Ectodermal cell (in vitro differentiated cells): ENCODE measurements around the gene MGARP.
"Not testable (repeated sequence)": the region's sequence is repeated elsewhere in the genome, so short reads cannot be mapped to it uniquely, and the experiment has no call there.

Experiments
- H3K27ac ChIP-seq: 2 replicates; pipeline ENCODE4 v1.7.0; 2013; ENCODE audit warnings: mild to moderate bottlenecking, low read depth, low read length; ENCODE audit not compliant: insufficient read depth, poor library complexity, severe bottlenecking
- H3K27me3 ChIP-seq: 2 replicates; pipeline ENCODE4 v1.7.0; 2013; ENCODE audit warnings: mild to moderate bottlenecking, low read length; ENCODE audit not compliant: insufficient read depth, control insufficient read depth, poor library complexity, severe bottlenecking
- H3K36me3 ChIP-seq: one replicate; pipeline ENCODE4 v1.7.0; 2013; ENCODE audit warnings: low read length; ENCODE audit not compliant: control insufficient read depth, insufficient read depth
- H3K4me1 ChIP-seq: one replicate; pipeline ENCODE4 v1.7.0; 2013; ENCODE audit warnings: low read length; ENCODE audit not compliant: control insufficient read depth, insufficient read depth
- H3K4me3 ChIP-seq: 2 replicates; pipeline ENCODE4 v1.7.0; 2013; ENCODE audit warnings: low read depth, low read length, control low read depth; ENCODE audit not compliant: insufficient read depth
- H3K9me3 ChIP-seq: 2 replicates; pipeline ENCODE4 v1.7.0; 2013; ENCODE audit warnings: mild to moderate bottlenecking, low read length, moderate library complexity; ENCODE audit not compliant: control insufficient read depth
- WGBS, 2 experiments: methylation state at CpG; one replicate each; pipeline ENCODE4 v1.1.7; 2013; ENCODE audit warnings: missing lambda C conversion rate in 2 of 2; 5-methylcytosine and 5-hydroxymethylcytosine counted together

The MGARP gene

GRCh38 chr4:139267301-139267700, 12.7 kb downstream of the MGARP start:
- no peaks in the 10 kb centered on the region for H3K4me1 ChIP-seq
- no peaks in the 10 kb centered on the region for H3K9me3 ChIP-seq
- no peaks in the 10 kb centered on the region for H3K27me3 ChIP-seq
- H3K36me3 ChIP-seq: no peaks in the 10 kb centered on the region
- no peak overlapping the region for H3K27ac ChIP-seq
- no CpG with 5 or more reads among the region's 1 CpG for WGBS, 2 experiments
- H3K4me3 ChIP-seq: no peak overlapping the region

DNA sequence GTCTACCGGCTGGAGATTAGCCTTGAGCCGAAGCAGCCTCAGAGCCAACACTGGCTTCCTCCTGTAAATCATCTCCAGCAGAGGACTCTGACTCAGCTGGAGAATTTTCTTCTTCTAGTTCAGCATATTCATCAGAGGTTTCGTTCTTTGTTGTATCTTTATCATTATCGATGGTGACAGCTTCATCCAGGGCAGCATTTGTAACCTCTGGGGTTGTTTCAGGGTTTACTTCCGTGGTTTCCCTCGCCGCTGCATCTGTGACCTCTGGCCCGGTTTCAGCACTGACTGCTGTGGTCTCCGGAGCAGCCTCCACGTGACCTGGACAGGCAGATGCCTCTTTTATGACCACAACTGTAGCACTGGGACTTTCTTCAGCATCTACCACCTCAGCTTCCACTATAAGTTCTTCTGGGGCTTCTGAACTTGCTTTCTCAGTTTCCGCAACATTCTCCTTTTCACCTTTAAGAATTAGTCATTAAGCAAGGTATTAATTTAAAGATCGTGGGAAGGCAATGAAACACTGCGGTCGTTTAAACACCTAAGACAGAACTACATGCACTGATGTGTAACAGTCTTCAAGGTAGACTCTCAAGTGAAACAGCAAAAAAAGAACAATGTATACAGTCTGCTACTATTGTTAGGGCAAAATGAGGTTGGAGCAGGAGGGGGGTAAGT, 13.3 kb downstream of the MGARP start:
- no peak overlapping the region for H3K4me3 ChIP-seq
- WGBS, 2 experiments: 57 to 63% methylated on average over 13 to 14 of the region's 14 CpGs
- H3K27me3 ChIP-seq: no peaks in the 10 kb centered on the region
- no peaks in the 10 kb centered on the region for H3K4me1 ChIP-seq
- no peaks in the 10 kb centered on the region for H3K36me3 ChIP-seq
- no peaks in the 10 kb centered on the region for H3K9me3 ChIP-seq
- no peak overlapping the region for H3K27ac ChIP-seq

GRCh38 chr4:139266208-139266582, 13.8 kb downstream of the MGARP start:
- WGBS, 2 experiments: 56 to 71% methylated on average over 1 of the region's 1 CpG
- no peaks in the 10 kb centered on the region for H3K27me3 ChIP-seq
- no peaks in the 10 kb centered on the region for H3K4me1 ChIP-seq
- H3K4me3 ChIP-seq: no peak overlapping the region
- no peaks in the 10 kb centered on the region for H3K36me3 ChIP-seq
- no peaks in the 10 kb centered on the region for H3K9me3 ChIP-seq
- H3K27ac ChIP-seq: no peak overlapping the region

DNA sequence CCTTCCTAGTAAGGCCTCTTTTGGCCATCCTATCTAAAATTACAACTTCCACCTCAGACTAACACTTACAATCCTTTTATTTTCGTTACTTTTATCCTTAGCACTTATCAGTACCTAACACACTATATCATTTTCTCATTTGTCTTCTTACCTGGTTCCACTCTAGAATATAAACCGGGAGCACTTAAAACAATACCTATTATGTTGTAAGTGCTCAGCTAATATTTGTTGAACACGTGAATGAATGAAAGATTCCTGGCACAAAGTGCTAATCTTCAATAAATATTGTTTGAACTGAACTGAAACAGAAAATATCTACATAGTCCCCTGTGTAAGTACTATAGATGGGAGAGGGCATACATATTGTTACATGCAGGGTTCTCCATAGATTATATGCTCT, 14.4 kb downstream of the MGARP start:
- no peaks in the 10 kb centered on the region for H3K36me3 ChIP-seq
- H3K27ac ChIP-seq: no peak overlapping the region
- H3K9me3 ChIP-seq: no peaks in the 10 kb centered on the region
- H3K4me3 ChIP-seq: no peak overlapping the region
- no peaks in the 10 kb centered on the region for H3K4me1 ChIP-seq
- no peaks in the 10 kb centered on the region for H3K27me3 ChIP-seq
- WGBS, 2 experiments: 44 to 50% methylated on average over 2 of the region's 3 CpGs

DNA sequence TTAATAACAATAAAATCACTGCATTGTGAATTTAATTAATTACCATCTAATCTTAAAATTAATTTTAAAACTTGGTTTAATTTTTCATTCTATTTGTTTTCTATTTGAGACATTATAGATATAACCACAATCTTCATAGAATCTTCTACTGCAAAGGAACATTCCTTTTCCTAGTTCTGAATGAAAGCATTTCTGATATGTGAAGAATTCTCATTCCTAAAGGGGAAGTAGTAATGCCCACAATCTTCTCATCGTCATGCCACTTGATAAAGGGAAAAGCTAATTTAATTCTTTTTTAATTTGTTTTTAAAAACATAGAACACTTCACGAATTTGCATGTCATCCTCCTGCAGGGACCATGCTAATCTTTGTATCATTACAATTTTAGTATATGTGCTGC, 23.7 kb downstream of the MGARP start:
- no peak overlapping the region for H3K27ac ChIP-seq
- H3K27me3 ChIP-seq: no peaks in the 10 kb centered on the region
- no peak overlapping the region for H3K4me3 ChIP-seq
- no peaks in the 10 kb centered on the region for H3K4me1 ChIP-seq
- no peaks in the 10 kb centered on the region for H3K36me3 ChIP-seq
- H3K9me3 ChIP-seq: no peaks in the 10 kb centered on the region
- WGBS, 2 experiments: 90% methylated on average over 2 of the region's 2 CpGs; no CpG with 5 or more reads in 1 of the 2 experiments

- not testable (repeated sequence) for H3K4me1 ChIP-seq, H3K27me3 ChIP-seq, H3K9me3 ChIP-seq, H3K4me3 ChIP-seq, H3K27ac ChIP-seq, H3K36me3 ChIP-seq
- WGBS, 2 experiments: 88 to 92% methylated on average over 6 of the region's 6 CpGs
Measured at GRCh38 chr4:139255581-139255980, 24.4 kb downstream of the MGARP start.

DNA sequence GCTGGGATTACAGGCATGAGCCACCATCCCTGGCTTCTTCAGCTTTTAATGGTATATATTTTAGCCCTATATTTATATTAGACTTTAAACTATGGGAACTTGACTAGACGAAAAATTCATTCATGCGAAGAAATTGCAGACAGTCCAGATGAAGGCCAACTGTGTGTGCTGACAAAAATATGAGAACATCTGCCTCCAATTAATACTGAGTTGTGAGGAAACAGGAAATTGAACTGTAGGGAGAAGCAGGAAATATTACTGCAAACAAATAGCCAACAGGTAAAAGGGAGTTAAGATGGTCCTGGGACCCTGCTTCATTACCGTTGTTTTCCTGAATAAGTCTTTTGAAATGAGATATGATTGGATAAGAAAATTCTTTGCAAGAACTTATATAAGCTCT, 26.3 kb downstream of the MGARP start:
- H3K4me3 ChIP-seq: no peak overlapping the region
- no peaks in the 10 kb centered on the region for H3K9me3 ChIP-seq
- H3K27me3 ChIP-seq: no peaks in the 10 kb centered on the region
- 96 to 100% methylated on average over 2 to 3 of the region's 3 CpGs for WGBS, 2 experiments
- no peaks in the 10 kb centered on the region for H3K36me3 ChIP-seq
- H3K4me1 ChIP-seq: no peaks in the 10 kb centered on the region
- H3K27ac ChIP-seq: no peak overlapping the region

- no peaks in the 10 kb centered on the region for H3K4me1 ChIP-seq
- H3K9me3 ChIP-seq: no peaks in the 10 kb centered on the region
- H3K27me3 ChIP-seq: no peaks in the 10 kb centered on the region
- no peak overlapping the region for H3K4me3 ChIP-seq
- H3K27ac ChIP-seq: no peak overlapping the region
- no peaks in the 10 kb centered on the region for H3K36me3 ChIP-seq
Measured at GRCh38 chr4:139253046-139253445, 27.0 kb downstream of the MGARP start.

- H3K4me3 ChIP-seq: no peak overlapping the region
- no peaks in the 10 kb centered on the region for H3K4me1 ChIP-seq
- H3K36me3 ChIP-seq: no peaks in the 10 kb centered on the region
- no peaks in the 10 kb centered on the region for H3K27me3 ChIP-seq
- WGBS, 2 experiments: 88 to 92% methylated on average over 3 of the region's 4 CpGs
- H3K9me3 ChIP-seq: no peaks in the 10 kb centered on the region
- no peak overlapping the region for H3K27ac ChIP-seq
Measured at GRCh38 chr4:139247700-139248238, 32.3 kb downstream of the MGARP start.

DNA sequence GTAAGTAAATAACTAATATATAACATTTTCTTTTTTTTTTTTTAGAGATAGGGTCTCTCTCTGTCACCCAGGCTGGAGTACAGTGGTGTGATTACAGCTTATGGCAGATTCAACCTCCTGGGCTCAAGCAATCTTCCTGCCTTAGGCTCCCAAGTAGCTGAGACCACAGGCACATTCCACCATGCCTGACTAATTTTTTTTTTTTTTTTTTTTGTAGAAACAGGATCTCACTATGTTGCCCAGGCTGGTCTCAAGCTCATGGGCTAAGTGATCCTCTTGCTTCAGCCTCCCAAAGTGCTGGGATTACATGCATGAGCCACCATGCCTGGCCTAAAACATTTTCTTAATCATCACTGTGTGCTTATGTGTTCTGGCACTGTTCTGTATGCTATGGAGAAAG, 32.8 kb downstream of the MGARP start:
- no peaks in the 10 kb centered on the region for H3K4me1 ChIP-seq
- H3K4me3 ChIP-seq: no peak overlapping the region
- no peaks in the 10 kb centered on the region for H3K27me3 ChIP-seq

DNA sequence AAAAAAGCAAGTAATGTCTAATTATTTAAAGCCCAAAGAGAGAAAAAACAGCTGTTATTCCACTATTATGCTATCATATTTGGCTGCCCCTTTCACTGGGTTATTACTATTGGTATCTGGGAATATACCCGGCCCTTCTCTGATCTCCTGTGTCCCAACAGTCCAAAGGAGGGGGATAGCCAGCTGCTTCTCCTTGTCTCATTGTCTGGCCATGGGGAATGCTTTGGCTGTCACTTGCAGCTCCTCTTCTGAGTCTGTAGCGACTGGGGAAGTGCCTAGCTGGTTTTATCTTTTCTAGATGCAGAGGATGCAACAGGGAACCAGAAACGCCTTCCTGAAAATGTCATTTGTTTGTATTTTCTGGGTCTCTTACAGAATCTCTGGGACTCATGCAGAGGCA, 33.9 kb downstream of the MGARP start:
- H3K27ac ChIP-seq: no peak overlapping the region
- H3K9me3 ChIP-seq: no peaks in the 10 kb centered on the region
- WGBS, 2 experiments: 82% methylated on average over 3 of the region's 3 CpGs

More for the DNA sequence above, 32.8 kb downstream of the MGARP start:
- Histone ChIP-seq H3K36me3 (no peaks in the 10 kb centered on the region), H3K9me3 (no peaks in the 10 kb centered on the region), H3K27ac (no peak overlapping the region)

More for the DNA sequence above, 33.9 kb downstream of the MGARP start:
- H3K27me3 ChIP-seq: no peaks in the 10 kb centered on the region
- H3K36me3 ChIP-seq: no peaks in the 10 kb centered on the region
- no peaks in the 10 kb centered on the region for H3K4me1 ChIP-seq
- H3K4me3 ChIP-seq: no peak overlapping the region
